LNCAP (cell line): ENCODE data around the gene ZBTB16.

Source experiments
- CTCF ChIP-seq: fragments of 450-650 bp; IDR thresholded peaks from 2 replicates; pipeline ENCODE4 v1.5.1; 2017; ENCODE audit warnings: mild to moderate bottlenecking

The ZBTB16 gene

GRCh38 chr11:114239753-114240161 lies 180.2 kb downstream of the ZBTB16 start:
- no peak for TF ChIP-seq CTCF

GRCh38 chr11:114242032-114242431 lies 182.5 kb downstream of the ZBTB16 start:
- no peak for TF ChIP-seq CTCF

GRCh38 chr11:114243461-114244372 lies 184.2 kb downstream of the ZBTB16 start:
- TF ChIP-seq CTCF = no peak

GRCh38 chr11:114244726-114245394 lies 185.3 kb downstream of the ZBTB16 start:
- no peak for TF ChIP-seq CTCF

GRCh38 chr11:114246321-114247069 lies 187.0 kb downstream of the ZBTB16 start:
- no peak for TF ChIP-seq CTCF

GRCh38 chr11:114247070-114247789 lies 187.7 kb downstream of the ZBTB16 start:
- no peak for TF ChIP-seq CTCF

GRCh38 chr11:114250180-114250579 lies 190.7 kb downstream of the ZBTB16 start:
- no peak for TF ChIP-seq CTCF
